HG02852 (cell line): ENCODE data around the gene FN3K.

Experiments used
- ATAC-seq: cut with Tn5 transposase; IDR thresholded peaks from one replicate; pipeline ENCODE4 v1.9.1; 2021; ENCODE audit warnings: mild to moderate bottlenecking, moderate library complexity; ENCODE audit not compliant: unreplicated experiment

Gene FN3K

DNA sequence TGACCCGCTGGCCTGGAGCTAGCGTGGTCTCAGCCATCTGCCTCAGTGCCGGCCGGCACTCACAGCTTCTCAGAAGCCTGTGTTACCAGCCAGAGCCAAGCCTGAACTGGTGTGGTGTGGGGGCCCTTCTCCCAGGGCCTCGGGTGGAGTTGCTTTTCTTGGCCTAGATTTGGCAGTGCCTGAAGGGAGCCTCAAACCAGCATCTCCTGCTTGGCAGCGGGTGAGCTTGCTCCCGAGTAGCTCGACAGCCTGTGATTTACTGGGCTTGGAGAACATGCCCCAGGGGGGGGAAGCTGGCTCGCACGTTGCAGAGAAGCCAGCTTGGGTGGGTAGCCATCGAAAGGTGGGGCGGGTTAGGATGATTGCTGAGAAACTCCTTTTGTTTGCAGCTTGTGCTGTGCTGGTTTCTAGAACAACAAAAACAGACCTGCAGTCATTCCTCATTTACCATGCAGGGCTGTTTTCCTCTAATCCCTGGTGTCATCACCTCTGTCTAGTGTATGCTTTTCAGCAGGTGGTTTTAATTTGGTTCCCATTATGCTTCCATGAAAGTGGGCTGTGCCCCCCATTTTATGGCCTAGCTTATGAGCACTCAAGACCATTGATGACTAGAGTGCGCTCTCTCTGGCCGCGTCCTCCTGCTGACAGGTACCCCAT is 58.7 kb downstream of the FN3K start:
- ATAC-seq, result no peak

DNA sequence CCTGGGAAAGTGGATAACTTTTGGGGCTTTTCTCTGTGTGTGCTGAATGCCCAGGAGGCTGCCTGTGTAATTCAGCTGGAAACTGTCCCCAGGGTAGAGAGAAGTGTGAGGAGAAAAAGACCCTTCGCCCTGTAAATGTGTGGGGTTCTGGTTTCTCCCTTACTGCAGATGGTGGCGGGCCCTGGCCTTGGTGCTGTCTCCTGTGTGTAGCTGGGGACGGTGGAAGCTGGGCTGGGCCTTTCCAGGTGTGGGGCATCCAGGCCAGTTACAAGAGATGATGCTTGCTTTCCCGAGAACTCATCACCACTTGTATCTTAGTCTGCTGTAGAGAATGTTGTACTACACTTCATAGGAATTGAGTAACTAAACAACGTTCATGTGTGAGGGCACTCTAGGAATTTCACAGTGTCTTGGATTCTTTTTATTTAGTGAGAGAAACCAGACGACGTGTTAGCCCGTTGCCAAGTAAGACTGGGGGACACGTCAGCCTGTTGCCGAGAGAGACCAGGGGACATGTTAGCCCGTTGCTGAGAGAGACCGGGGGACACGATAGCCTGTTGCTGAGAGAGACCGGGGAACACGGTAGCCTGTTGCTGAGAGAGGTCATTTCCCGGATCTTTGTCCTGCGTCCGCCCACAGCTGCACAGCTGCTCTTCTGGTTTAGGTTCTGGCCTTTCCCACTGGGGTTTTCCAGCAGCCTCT is 59.5 kb downstream of the FN3K start:
- no peak for ATAC-seq

- ATAC-seq, result no peak
Measured at GRCh38 chr17:82795615-82796014, 60.2 kb downstream of the FN3K start.

GRCh38 chr17:82797061-82797460 is 61.6 kb downstream of the FN3K start:
- ATAC-seq, result no peak

- ATAC-seq, result no peak
Measured at GRCh38 chr17:82798752-82799151, 63.3 kb downstream of the FN3K start.

GRCh38 chr17:82799591-82799990 is 64.2 kb downstream of the FN3K start:
- no peak for ATAC-seq
